NT2/D1 (cell line): ENCODE results near the gene KIAA1549.

Experiments
- DNase-seq: peaks from one replicate; pipeline ENCODE4 v3.0.0-alpha.2; 2011; ENCODE audit warnings: low read depth, low spot score
- H3K27me3 ChIP-seq: 2 replicates; pipeline ENCODE4 v1.6.0; 2011; ENCODE audit warnings: mild to moderate bottlenecking; ENCODE audit not compliant: insufficient read length, insufficient read depth
- H3K36me3 ChIP-seq: 2 replicates; pipeline ENCODE4 v1.6.1; 2011; ENCODE audit warnings: mild to moderate bottlenecking, low read length, mixed read lengths; ENCODE audit not compliant: insufficient read depth, insufficient read length
- H3K4me1 ChIP-seq: 2 replicates; pipeline ENCODE4 v1.5.1; 2011; ENCODE audit not compliant: insufficient read depth, insufficient read length
- H3K4me3 ChIP-seq: 2 replicates; pipeline ENCODE4 v1.5.1; 2011; ENCODE audit warnings: low read depth; ENCODE audit not compliant: insufficient read length
- H3K9ac ChIP-seq: 2 replicates; pipeline ENCODE4 v1.6.0; 2011; ENCODE audit warnings: low read depth; ENCODE audit not compliant: insufficient read length
- H3K9me3 ChIP-seq: 2 replicates; pipeline ENCODE4 v1.5.1; 2011; ENCODE audit warnings: mild to moderate bottlenecking, low read length; ENCODE audit not compliant: insufficient read depth
- SUZ12 ChIP-seq: IDR thresholded peaks from 2 replicates; pipeline ENCODE4 v1.6.1; 2011; ENCODE audit not compliant: insufficient read length, insufficient read depth; ENCODE audit errors: extremely low read depth
- YY1 ChIP-seq: IDR thresholded peaks from 2 replicates; pipeline ENCODE4 v1.6.1; 2011; ENCODE audit not compliant: insufficient read length, insufficient read depth
- ZNF274 ChIP-seq: IDR thresholded peaks from 2 replicates; pipeline ENCODE4 v1.6.1; 2011; ENCODE audit warnings: mild to moderate bottlenecking, low read depth, low read length

Gene KIAA1549

DNA sequence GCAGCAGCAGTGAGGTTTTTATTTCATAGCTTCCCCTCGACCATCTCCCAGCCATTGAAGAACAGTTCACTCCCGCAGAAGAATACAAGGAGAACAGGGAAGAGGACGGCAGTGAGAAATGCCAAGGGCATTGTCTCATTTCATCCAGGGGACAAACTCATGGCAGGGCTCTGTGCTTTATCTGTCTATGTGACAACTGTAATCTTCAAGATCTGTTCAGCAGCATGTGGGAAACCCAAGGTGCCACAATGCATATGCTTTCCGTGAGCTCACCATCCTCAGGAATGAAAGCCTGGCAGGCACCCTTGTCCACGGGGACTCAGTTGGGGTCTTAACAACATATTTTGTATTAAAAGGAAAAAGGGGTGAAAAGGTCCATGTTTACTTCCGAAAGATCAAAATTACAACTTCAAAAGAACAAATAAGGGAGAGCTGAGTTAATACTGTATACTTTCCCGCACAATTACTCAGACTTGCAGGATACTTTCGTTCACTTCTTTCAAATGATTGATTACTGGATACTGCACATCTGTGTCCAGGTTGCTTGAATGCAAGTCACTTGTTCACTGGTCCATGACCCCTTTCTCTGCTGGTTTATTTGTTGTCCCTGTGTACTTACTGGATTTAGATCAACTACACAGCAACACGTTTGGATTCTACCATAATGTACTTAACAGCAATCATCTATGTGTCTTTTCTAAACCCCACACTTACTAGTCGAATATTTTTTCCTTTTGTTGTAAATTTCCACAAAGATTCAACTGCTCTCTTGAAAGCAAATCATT is 93.1 kb downstream of the KIAA1549 start:
- DNase-seq: no peak
- TF ChIP-seq ZNF274: no peak
- TF ChIP-seq YY1: no peak
- no peak for TF ChIP-seq SUZ12
- Histone ChIP-seq H3K9ac (no peak overlapping the region), H3K9me3 (no peaks in the 10 kb centered on the region), H3K36me3 (peaks cover 2% of the 10 kb centered on the region), H3K4me3 (no peak overlapping the region), H3K27me3 (no peaks in the 10 kb centered on the region), H3K4me1 (no peaks in the 10 kb centered on the region)

GRCh38 chr7:138887085-138887710 is 94.0 kb downstream of the KIAA1549 start:
- H3K27me3 ChIP-seq: no peaks in the 10 kb centered on the region
- H3K9ac ChIP-seq: no peak overlapping the region
- H3K4me3 ChIP-seq: no peak overlapping the region
- H3K36me3 ChIP-seq: no peaks in the 10 kb centered on the region
- DNase-seq: no peak
- no peak for TF ChIP-seq SUZ12
- TF ChIP-seq ZNF274: no peak
- no peak for TF ChIP-seq YY1
- no peaks in the 10 kb centered on the region for H3K9me3 ChIP-seq
- H3K4me1 ChIP-seq: no peaks in the 10 kb centered on the region

DNA sequence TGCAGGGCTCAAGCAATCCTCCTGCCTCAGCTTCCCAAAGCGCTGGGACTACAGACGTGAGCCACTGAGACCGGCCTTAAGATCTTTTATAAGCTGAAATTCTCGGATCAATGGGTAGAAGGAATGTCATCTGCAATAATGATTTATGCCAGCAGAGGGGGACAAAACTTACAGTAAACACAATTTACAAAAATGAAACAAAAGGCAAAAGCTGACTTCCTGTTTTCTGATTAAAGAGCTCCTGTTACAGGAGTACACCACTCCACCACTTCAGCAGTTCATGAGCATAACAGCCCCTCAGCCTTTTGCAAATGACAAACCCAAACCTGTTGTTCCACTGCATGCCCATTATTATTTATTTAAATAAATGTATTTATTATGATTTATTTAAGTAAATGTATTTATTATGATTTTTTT is 94.7 kb downstream of the KIAA1549 start:
- Histone ChIP-seq H3K27me3 (no peaks in the 10 kb centered on the region), H3K9ac (no peak overlapping the region), H3K36me3 (no peaks in the 10 kb centered on the region), H3K9me3 (no peaks in the 10 kb centered on the region), H3K4me1 (no peaks in the 10 kb centered on the region), H3K4me3 (no peak overlapping the region)
- DNase-seq: no peak
- TF ChIP-seq ZNF274 (no peak), SUZ12 (no peak), YY1 (no peak)

DNA sequence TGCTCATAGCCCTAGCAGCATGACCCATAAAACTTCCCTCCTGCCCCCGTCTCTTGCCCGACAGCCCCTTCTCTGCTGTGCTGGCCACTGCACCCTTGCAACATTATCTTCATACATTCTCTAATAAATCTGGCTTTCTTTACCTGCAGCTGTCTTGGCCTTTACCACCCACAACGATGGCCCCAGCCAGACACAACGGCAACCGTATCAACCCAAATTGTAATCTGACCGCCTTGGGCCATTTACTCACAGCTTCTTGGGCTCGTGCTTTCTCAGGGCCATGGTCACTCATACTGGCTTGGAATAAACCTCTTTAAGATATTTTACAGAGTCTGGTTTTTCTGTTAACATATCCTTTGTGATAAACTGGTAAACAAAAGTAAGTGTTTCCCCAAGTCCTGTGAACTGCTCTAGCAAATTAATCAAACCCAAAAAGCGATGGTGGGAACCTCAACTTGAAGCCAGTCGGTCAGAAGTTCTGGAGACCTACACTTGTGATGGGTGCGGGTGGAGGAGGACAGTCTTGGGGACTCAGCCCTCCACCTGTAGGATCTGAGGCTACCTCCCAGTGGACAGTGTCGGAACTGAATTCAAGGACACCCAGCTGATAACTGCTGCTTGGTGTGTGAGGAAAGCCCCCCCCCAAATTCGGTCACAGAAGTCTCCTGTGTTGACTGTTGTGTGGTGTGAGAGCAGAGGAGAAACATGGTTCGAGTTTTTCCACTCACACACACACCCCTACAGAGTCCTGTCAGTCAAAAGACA is 95.6 kb downstream of the KIAA1549 start:
- no peaks in the 10 kb centered on the region for H3K9me3 ChIP-seq
- no peaks in the 10 kb centered on the region for H3K4me1 ChIP-seq
- no peak overlapping the region for H3K9ac ChIP-seq
- H3K27me3 ChIP-seq: no peaks in the 10 kb centered on the region
- no peak overlapping the region for H3K4me3 ChIP-seq
- DNase-seq: no peak
- TF ChIP-seq YY1: no peak
- TF ChIP-seq ZNF274: no peak
- no peak for TF ChIP-seq SUZ12
- peaks cover 5% of the 10 kb centered on the region for H3K36me3 ChIP-seq

DNA sequence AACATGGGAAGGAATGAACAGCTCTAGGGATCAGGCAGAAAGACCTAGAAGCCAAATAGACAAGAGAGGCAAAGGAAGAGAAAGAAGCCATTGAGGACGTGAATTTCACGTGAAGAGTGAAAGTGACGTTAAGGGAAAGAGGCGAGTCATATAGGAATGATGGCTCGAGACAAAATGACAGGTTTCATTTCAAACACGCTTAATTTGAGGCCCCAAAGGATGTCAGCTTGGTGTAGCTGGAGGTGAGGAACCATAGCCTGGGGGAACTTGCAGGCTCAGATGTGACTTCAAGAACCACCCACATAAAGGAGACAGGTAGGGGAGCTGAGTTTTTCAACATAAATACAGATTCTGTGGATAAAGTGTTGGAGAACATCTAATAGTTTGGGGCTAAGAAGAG is 98.9 kb downstream of the KIAA1549 start:
- no peaks in the 10 kb centered on the region for H3K27me3 ChIP-seq
- H3K9me3 ChIP-seq: no peaks in the 10 kb centered on the region
- DNase-seq: no peak
- TF ChIP-seq ZNF274 (no peak), YY1 (no peak), SUZ12 (no peak)
- peaks cover 5% of the 10 kb centered on the region for H3K36me3 ChIP-seq
- H3K4me3 ChIP-seq: no peak overlapping the region
- no peaks in the 10 kb centered on the region for H3K4me1 ChIP-seq
- no peak overlapping the region for H3K9ac ChIP-seq

DNA sequence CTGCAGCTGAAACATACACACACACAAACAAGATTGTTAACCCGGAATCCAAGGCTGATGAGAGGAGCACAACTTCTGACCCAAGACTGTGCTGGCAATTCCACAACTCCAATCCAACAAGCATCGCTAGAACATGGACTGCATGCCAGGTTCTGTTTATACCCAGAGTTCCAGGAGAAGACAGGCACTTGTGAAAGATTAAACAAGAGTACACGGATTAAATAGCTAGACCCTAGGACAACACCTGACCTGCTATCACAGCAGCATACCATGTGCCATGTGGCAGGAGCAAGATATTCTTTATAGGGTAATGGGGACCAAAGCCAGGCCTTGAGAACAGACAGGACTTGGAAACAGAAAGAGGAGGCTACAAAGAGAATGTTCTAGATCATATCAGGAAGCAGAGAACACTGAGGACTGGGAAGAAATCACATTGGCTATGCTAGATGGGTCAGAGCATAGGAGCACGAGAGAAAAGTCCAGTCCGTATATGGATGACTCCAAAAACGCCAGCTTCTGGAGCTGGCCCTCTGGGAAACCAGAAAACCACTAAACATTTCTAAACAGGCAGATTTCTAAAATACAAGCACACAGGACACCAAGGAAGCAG is 99.5 kb downstream of the KIAA1549 start:
- no peaks in the 10 kb centered on the region for H3K4me1 ChIP-seq
- no peak for DNase-seq
- H3K36me3 ChIP-seq: peaks cover 5% of the 10 kb centered on the region
- H3K9me3 ChIP-seq: no peaks in the 10 kb centered on the region
- H3K9ac ChIP-seq: no peak overlapping the region
- no peak overlapping the region for H3K4me3 ChIP-seq
- H3K27me3 ChIP-seq: no peaks in the 10 kb centered on the region
- no peak for TF ChIP-seq YY1
- TF ChIP-seq SUZ12: no peak
- TF ChIP-seq ZNF274: no peak
